Measurements from ENCODE around the gene DTL.
A peak's percentile ranks its signal among the peaks of the same experiment; 100 is the strongest.
"Not testable (repeated sequence)": the region's sequence is repeated elsewhere in the genome, so short reads cannot be mapped to it uniquely, and the experiment has no call there.

The DTL gene

GRCh38 chr1:212021563-212021962 lies 14.0 kb upstream of the DTL start:
- TF ChIP-seq, protein P1, sequence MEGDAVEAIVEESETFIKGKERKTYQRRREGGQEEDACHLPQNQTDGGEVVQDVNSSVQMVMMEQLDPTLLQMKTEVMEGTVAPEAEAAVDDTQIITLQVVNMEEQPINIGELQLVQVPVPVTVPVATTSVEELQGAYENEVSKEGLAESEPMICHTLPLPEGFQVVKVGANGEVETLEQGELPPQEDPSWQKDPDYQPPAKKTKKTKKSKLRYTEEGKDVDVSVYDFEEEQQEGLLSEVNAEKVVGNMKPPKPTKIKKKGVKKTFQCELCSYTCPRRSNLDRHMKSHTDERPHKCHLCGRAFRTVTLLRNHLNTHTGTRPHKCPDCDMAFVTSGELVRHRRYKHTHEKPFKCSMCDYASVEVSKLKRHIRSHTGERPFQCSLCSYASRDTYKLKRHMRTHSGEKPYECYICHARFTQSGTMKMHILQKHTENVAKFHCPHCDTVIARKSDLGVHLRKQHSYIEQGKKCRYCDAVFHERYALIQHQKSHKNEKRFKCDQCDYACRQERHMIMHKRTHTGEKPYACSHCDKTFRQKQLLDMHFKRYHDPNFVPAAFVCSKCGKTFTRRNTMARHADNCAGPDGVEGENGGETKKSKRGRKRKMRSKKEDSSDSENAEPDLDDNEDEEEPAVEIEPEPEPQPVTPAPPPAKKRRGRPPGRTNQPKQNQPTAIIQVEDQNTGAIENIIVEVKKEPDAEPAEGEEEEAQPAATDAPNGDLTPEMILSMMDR (conservative IDR thresholded peaks at IDR 0.05; ENCODE audit: control insufficient read depth, insufficient read depth, low read depth, low read length), result no peak
- DNase-seq (ENCODE audit: low read depth), result no peak

DNA sequence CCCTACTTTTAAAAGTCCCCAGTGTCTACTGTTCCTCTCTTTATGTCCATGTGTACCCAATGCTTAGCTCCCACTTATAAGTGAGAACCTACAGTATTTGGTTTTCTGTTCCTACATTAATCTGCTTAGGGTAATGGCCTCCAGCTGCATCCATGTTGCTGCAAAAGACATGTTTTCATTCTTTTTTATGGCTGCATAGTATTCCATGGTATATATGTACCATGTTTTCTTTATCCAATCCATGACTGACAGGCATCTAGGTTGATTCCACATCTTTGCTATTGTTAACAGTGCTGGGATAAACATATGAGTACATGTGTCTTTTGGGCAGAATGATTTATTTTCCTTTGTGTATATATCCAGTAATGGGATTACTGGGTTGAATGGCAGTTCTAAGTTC lies 12.6 kb upstream of the DTL start:
- DNase-seq (ENCODE audit: low read depth); H3K4me3 ChIP-seq (ENCODE audit: control insufficient read depth, low read depth, low read length): not testable (repeated sequence)

More at GRCh38 chr1:212021563-212021962, 14.0 kb upstream of the DTL start:
- H3K4me3 ChIP-seq (ENCODE audit: control insufficient read depth, low read depth, low read length), result no peak overlapping the region

GRCh38 chr1:212024469-212025149 lies 10.9 kb upstream of the DTL start:
- TF ChIP-seq, protein P1 (conservative IDR thresholded peaks at IDR 0.05; ENCODE audit: control insufficient read depth, insufficient read depth, low read depth, low read length), result no peak
- DNase-seq (ENCODE audit: low read depth), result no peak
- no peak overlapping the region for H3K4me3 ChIP-seq (ENCODE audit: control insufficient read depth, low read depth, low read length)

- not testable (repeated sequence) for DNase-seq (ENCODE audit: low read depth); H3K4me3 ChIP-seq (ENCODE audit: control insufficient read depth, low read depth, low read length)
These were observed 7.8 kb upstream of the DTL start for GRCh38 chr1:212027727-212028126.

GRCh38 chr1:212030936-212031528 lies 4.5 kb upstream of the DTL start:
- TF ChIP-seq, protein P1 (conservative IDR thresholded peaks at IDR 0.05; ENCODE audit: control insufficient read depth, insufficient read depth, low read depth, low read length), result no peak
- no peak overlapping the region for H3K4me3 ChIP-seq (ENCODE audit: control insufficient read depth, low read depth, low read length)
- DNase-seq (ENCODE audit: low read depth), result peak; percentile 96

GRCh38 chr1:212034516-212035122 lies 929 bp upstream of the DTL start:
- DNase-seq (ENCODE audit: low read depth), result no peak
- peak overlapping the region; percentile 95 for H3K4me3 ChIP-seq (ENCODE audit: control insufficient read depth, low read depth, low read length)
- TF ChIP-seq, protein P1 (conservative IDR thresholded peaks at IDR 0.05; ENCODE audit: control insufficient read depth, insufficient read depth, low read depth, low read length), result no peak

- TF ChIP-seq, protein P1 (conservative IDR thresholded peaks at IDR 0.05; ENCODE audit: control insufficient read depth, insufficient read depth, low read depth, low read length), result no peak
- DNase-seq (ENCODE audit: low read depth), result no peak
- H3K4me3 ChIP-seq (ENCODE audit: control insufficient read depth, low read depth, low read length), result peak overlapping the region; percentile 97
These were observed 472 bp downstream of the DTL start for GRCh38 chr1:212035835-212036605.
